PC-9 (cell line): ENCODE measurements around the gene CIT.

ENCODE experiments used
- CTCF ChIP-seq: fragments of 200-600 bp; sonication (generic); conservative IDR thresholded peaks from 2 replicates; pipeline ENCODE4 v1.6.1; 2017; ENCODE audit warnings: mixed run types, antibody characterized with exemption, mild to moderate bottlenecking, moderate library complexity
- EZH2 ChIP-seq: fragments of 200-600 bp; sonication (generic); IDR thresholded peaks from 2 replicates; pipeline ENCODE4 v1.8.0; 2017; ENCODE audit warnings: antibody characterized with exemption, low read depth

GRCh38 chr12:119710374-119710964, 166.7 kb downstream of the CIT start:
- no peak for TF ChIP-seq EZH2
- TF ChIP-seq CTCF: no peak
